GM23248 (cell line): Measurements from ENCODE around the gene ATF7IP.

Experiments used
- EZH2 ChIP-seq: fragments of 200-600 bp; sonication (generic); IDR thresholded peaks from 2 replicates; pipeline ENCODE4 v1.6.1; 2018; ENCODE audit warnings: antibody characterized with exemption, mild to moderate bottlenecking; ENCODE audit not compliant: insufficient read depth, poor library complexity, severe bottlenecking
- EZH2phosphoT487 ChIP-seq: fragments of 200-600 bp; sonication (generic); IDR thresholded peaks from 2 replicates; pipeline ENCODE4 v1.6.1; 2018; ENCODE audit warnings: antibody characterized with exemption, moderate library complexity, mild to moderate bottlenecking, low read depth; ENCODE audit not compliant: insufficient read depth

- no peak for TF ChIP-seq EZH2
- no peak for TF ChIP-seq EZH2phosphoT487
Observed at GRCh38 chr12:14387219-14387871, 21.9 kb downstream of the ATF7IP start.
